GM12801 (cell line): ENCODE results near the gene MYZAP.

Experiments
- TF ChIP-seq, protein P1 (sequence below): IDR thresholded peaks from one replicate; pipeline ENCODE4 v1.5.1; 2011; ENCODE audit warnings: control low read depth; ENCODE audit not compliant: insufficient read length; ENCODE audit errors: extremely low read depth

MYZAP gene

DNA sequence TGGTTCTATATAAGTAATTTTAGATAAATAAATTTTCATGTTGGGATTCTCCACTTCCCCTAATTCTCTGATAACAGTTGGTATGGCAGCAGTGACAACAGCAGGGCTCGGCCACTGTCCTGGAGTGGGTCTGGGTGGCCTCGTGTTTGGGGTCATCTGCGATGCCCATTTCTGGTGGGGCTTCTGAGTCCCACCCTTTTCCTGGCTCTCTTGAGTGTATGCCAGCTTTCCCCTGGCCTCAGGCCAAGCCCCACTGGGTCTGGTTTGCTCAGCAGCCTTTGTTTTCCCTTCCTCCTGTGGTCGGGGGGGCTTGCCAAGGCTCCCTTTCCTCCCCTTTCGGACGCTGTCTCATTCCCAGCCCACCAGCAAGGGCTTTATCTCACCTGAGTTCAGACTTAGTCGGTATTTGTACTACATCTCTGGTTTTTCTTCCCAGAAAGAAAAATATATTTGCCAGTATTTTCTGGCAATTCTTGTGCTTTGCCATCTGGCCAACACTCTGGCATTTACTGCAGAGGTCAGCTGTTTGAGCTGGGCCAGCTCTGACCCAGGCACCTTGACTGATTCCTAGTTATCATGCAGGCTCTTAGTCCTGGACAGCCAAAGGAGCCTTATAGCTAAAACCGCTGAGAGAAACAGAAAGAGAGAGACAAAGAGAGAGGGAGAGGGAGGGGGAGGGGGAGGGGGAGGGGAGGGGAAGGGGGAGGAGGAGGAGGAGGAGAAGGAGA is 35.2 kb downstream of the MYZAP start:
- TF ChIP-seq, protein P1, sequence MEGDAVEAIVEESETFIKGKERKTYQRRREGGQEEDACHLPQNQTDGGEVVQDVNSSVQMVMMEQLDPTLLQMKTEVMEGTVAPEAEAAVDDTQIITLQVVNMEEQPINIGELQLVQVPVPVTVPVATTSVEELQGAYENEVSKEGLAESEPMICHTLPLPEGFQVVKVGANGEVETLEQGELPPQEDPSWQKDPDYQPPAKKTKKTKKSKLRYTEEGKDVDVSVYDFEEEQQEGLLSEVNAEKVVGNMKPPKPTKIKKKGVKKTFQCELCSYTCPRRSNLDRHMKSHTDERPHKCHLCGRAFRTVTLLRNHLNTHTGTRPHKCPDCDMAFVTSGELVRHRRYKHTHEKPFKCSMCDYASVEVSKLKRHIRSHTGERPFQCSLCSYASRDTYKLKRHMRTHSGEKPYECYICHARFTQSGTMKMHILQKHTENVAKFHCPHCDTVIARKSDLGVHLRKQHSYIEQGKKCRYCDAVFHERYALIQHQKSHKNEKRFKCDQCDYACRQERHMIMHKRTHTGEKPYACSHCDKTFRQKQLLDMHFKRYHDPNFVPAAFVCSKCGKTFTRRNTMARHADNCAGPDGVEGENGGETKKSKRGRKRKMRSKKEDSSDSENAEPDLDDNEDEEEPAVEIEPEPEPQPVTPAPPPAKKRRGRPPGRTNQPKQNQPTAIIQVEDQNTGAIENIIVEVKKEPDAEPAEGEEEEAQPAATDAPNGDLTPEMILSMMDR = no peak

DNA sequence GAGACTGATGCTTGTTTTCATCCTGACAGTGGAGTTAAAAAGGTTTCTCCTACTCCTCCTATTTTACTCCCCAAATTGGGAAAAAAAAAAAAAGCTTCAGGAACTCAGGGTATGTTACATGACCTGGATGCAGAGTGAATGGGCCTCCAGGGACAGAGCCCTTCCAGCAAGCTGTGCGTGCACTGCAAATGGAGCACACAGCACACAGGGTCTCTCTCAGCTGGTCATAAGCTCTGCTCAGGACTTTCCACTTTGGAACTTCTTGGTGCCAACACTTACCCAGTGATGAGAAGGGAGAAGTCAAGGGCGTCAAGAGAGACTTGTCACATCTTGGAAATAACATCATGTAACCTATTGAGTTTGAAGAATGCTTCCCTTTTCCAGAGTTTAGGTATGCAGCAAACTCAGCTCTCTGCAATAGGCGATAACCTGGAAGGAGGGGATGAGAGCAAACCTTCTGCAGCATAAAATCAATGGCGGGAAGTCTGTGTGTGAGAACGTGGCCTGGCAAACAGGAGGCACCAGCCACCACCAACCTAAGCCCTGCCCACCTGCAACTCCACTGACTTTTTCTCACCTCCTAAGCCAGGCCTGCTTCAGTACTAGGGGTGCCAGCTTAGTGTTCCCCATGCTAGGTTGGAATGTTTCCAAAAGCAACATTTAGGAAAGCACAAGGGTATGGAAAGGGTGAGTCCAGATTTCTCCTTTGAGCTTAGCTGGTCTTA is 39.8 kb downstream of the MYZAP start:
- TF ChIP-seq, protein P1 = no peak

DNA sequence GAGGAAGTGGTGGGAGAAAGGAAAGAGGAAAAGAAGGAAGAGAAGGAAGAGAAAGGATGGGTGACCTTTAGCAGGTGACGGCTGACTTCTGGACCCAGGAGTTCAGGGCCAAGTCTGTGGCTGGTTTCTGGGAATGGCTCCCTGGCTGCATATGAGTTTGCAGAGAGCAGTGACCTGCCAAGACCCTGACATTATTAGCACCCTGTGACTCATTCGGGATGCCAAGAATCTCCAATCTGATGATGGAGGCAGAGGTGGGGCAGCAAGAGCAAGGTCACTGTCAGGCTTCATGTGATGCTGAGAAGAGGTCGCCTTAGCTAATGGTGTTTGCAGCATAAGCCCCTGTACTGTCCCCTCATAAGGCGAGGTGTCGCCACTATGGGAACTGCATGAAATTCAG is 42.6 kb downstream of the MYZAP start:
- TF ChIP-seq, protein P1 = no peak

DNA sequence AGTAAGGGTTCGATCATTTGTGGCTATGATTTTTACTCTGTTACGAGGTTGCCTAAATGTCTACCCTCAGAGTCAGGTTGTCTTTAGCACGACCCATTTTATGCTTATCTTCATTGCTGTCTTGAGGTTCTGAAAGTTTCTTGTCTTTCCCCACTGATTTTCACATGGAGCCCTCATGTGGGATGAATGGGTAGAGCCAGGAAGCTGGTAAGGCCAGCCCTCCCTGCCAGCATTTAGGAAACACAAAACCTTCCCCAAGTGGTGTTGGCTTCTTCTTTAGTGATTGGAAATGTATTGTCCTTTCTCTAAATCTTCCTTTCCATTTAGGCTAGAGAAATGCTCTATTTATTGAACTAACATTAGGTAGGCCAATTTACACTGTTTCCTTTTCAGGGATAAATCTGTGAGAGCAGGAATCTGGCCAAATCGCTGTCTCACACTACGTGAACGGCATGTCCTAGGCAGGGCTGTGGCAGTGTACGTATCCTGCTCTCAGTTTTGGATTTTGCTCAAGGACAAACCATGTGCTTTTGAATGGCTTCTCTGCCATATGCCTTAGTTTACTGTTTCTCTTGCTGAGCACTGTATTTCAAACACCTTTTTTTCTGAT is 43.7 kb downstream of the MYZAP start:
- TF ChIP-seq, protein P1 = no peak

DNA sequence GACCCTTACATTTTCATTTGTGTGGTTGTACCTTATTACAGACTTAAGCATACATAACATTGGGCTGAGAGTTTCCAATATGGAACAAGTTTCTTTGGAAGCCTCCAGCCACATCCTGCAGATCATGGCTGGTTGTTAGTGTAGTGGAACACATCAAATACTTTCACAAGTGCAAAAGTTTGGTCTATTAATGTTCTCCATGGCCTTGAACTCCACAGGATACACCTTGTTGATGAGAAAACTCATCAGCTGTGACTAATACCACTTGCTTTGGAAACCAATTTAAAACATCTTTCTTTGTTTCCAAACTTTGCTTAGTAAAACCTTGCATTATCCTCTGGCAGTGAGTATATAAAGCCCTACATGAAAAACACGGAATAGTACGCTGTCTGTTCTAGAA is 46.1 kb downstream of the MYZAP start:
- TF ChIP-seq, protein P1 = no peak

DNA sequence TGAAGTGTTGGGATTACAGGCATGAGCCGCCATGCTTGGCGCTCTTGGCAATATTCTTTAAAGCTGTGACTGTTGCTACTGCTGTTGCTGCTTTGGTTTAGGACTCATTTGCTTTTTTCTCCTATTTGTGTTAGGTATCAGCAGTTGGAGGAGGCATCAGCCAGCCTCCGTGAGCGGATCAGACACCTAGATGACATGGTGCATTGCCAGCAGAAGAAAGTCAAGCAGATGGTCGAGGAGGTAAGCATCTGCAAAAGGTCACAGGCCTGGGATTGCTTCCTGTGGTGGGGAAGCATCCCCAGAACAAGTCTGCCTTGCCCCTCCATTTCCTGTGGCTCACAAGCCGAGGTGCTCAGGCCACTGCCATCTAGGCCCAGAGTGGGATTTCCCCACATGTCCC is 47.6 kb downstream of the MYZAP start:
- TF ChIP-seq, protein P1 = no peak

DNA sequence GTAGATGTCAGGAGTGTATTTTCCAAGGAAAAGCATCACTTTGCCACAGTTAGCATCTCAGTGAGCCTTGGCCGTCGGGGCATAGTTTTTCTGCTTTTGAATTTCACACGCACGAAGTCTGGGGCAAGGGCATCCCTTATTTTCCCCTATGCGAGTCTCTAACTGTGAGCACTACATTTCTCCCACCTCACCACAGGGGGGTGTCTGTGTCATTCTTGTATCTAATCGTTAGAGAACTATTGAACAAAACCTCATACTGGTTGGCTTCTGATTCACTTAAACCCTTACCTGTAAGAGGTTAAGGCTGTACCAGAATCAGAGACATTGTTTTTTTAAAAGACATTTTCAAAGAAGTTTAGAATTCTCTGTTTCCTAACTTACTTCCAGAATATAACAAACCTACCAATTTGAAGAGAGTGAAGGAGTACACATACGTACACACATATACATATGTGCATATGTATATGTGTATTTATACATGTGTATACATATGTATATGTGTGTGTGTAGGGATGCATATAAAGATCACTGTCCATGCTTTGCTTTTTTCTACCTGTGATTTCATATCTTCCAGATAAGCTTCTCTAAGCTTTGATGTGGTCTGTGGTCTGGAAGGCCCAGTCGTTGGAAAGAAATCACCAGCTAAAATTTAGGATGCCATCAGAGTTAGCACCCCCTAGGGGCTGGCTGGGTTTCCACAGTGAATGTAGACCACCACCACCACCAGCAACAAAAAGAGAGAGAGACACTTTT is 49.4 kb downstream of the MYZAP start:
- TF ChIP-seq, protein P1 = no peak
